A673 (cell line): ENCODE results near the gene MYO1D. TPM values are rescaled to one million over a fixed set of nuclear protein-coding genes. Genes with fewer than 3 reads are reported as not detected.
A peak's percentile ranks its signal among the peaks of the same experiment; 100 is the strongest.

Experiments
- BruUV-seq: library from RNA; stranded (reverse); fragments of 400-500 nt; replicated peaks from 2 replicates; lab custom pipeline; 2021; lab: Mats Ljungman, UMichigan
- CTCF ChIA-PET: fragments of 300-600 bp; sonication (Branson Sonifier 250); formaldehyde crosslinking; loops from one replicate; lab custom pipeline; 2022; ENCODE audit warnings: antibody characterized with exemption; lab: Charles Lee
- POLR2A ChIA-PET: fragments of 300-600 bp; sonication (Branson Sonifier 250); formaldehyde crosslinking; loops from one replicate; lab custom pipeline; 2022; ENCODE audit warnings: antibody characterized with exemption; ENCODE audit not compliant: low non-redundant PET; lab: Charles Lee
- DNase-seq: peaks from one replicate; pipeline ENCODE4 v3.0.0-alpha.2; 2015; ENCODE audit warnings: low spot score
- H3K27ac ChIP-seq: fragments of 200-600 bp; sonication (generic); 2 replicates; pipeline ENCODE4 v1.5.1; 2016; ENCODE audit warnings: mixed run types, low read depth, mild to moderate bottlenecking, mixed read lengths, antibody characterized with exemption, low read length; ENCODE audit not compliant: poor library complexity, severe bottlenecking
- H3K27me3 ChIP-seq: fragments of 200-600 bp; sonication (generic); replicated peaks from 2 replicates; pipeline ENCODE4 v1.6.1; 2017; ENCODE audit warnings: mixed run types, low read depth, mild to moderate bottlenecking, mixed read lengths, antibody characterized with exemption, low read length; ENCODE audit not compliant: insufficient read depth, poor library complexity
- H3K36me3 ChIP-seq: fragments of 200-600 bp; sonication (generic); 2 replicates; pipeline ENCODE4 v1.6.1; 2016; ENCODE audit warnings: mixed run types, mild to moderate bottlenecking, mixed read lengths, antibody characterized with exemption, low read length; ENCODE audit not compliant: insufficient read depth, poor library complexity, severe bottlenecking
- H3K4me1 ChIP-seq: fragments of 200-600 bp; sonication (generic); 2 replicates; pipeline ENCODE4 v1.6.1; 2017; ENCODE audit warnings: mixed run types, mild to moderate bottlenecking, mixed read lengths, antibody characterized with exemption, low read length; ENCODE audit not compliant: insufficient read depth, poor library complexity, severe bottlenecking
- H3K4me3 ChIP-seq: fragments of 200-600 bp; sonication (generic); 2 replicates; pipeline ENCODE4 v1.5.1; 2016; ENCODE audit warnings: low read depth, mixed run types, mild to moderate bottlenecking, mixed read lengths, low read length; ENCODE audit not compliant: poor library complexity, severe bottlenecking
- H3K9me3 ChIP-seq: fragments of 200-600 bp; sonication (generic); 2 replicates; pipeline ENCODE4 v1.6.1; 2016; ENCODE audit warnings: mixed run types, low read depth, mild to moderate bottlenecking, mixed read lengths, antibody characterized with exemption, low read length; ENCODE audit not compliant: poor library complexity, severe bottlenecking
- CTCF ChIP-seq: fragments of 300-800, 200-600 bp; sonication (generic); conservative IDR thresholded peaks from 2 replicates; pipeline ENCODE4 v1.5.1; 2017; ENCODE audit warnings: low read depth, mild to moderate bottlenecking, antibody characterized with exemption, low read length, moderate library complexity, mixed read lengths
- EZH2 ChIP-seq: fragments of 200-600 bp; sonication (generic); IDR thresholded peaks from 2 replicates; pipeline ENCODE4 v1.6.1; 2017; ENCODE audit warnings: borderline replicate concordance, low read depth, mild to moderate bottlenecking, mixed read lengths, antibody characterized with exemption, low read length; ENCODE audit not compliant: poor library complexity, severe bottlenecking
- intact Hi-C: fragments of 100-400 bp; cut with micrococcal nuclease; formaldehyde crosslinking; loops from one replicate; pipeline ENCODE4 v1.10.0; 2022; ENCODE audit not compliant: unreplicated experiment
- total RNA-seq: library from RNA; stranded (reverse); gene quantifications from 2 replicates; pipeline ENCODE4 v1.2.3, GENCODE V29; 2021

Gene MYO1D
- total RNA-seq, 1 experiment from 2014 or later: 10.4 TPM

DNA sequence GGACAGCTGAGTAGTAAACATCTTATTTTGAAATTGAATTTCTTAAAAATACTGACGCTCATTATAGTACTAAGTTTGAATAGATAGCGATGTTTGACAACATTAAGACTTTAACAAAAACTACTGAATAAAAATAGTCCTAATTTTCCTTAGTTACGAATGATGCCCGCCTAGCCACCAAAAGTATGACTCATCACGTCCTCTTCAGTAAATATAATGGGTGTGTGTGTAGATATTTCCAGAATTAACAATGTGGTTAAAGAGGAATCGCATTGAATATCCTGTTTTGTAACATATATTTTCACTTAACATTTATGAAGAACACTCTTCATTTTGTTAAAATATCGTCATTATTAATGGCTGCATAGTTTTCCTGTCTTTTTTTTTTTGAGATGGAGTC lies 187.6 kb downstream of the MYO1D start:
- Histone ChIP-seq H3K4me1 (no peaks in the 10 kb centered on the region), H3K9me3 (no peaks in the 10 kb centered on the region), H3K27ac (no peak overlapping the region), H3K4me3 (no peak overlapping the region), H3K27me3 (no peaks in the 10 kb centered on the region), H3K36me3 (no peaks in the 10 kb centered on the region)
- TF ChIP-seq EZH2 (no peak), CTCF (no peak)
- BruUV-seq: no TSS peak
- POLR2A ChIA-PET: no interaction called here
- CTCF ChIA-PET: no interaction called here
- intact Hi-C loops: no loop called here
- DNase-seq: peak; percentile 0

- no peaks in the 10 kb centered on the region for H3K9me3 ChIP-seq
- ChIA-PET CTCF (no interaction called here), POLR2A (no interaction called here)
- intact Hi-C loops: no loop called here
- no peak overlapping the region for H3K4me3 ChIP-seq
- no peak for DNase-seq
- no peak overlapping the region for H3K27ac ChIP-seq
- no peaks in the 10 kb centered on the region for H3K27me3 ChIP-seq
- no TSS peak for BruUV-seq
- no peaks in the 10 kb centered on the region for H3K4me1 ChIP-seq
- no peak for TF ChIP-seq EZH2
- TF ChIP-seq CTCF: no peak
- no peaks in the 10 kb centered on the region for H3K36me3 ChIP-seq
These were observed 188.7 kb downstream of the MYO1D start for GRCh38 chr17:32688221-32688620.

DNA sequence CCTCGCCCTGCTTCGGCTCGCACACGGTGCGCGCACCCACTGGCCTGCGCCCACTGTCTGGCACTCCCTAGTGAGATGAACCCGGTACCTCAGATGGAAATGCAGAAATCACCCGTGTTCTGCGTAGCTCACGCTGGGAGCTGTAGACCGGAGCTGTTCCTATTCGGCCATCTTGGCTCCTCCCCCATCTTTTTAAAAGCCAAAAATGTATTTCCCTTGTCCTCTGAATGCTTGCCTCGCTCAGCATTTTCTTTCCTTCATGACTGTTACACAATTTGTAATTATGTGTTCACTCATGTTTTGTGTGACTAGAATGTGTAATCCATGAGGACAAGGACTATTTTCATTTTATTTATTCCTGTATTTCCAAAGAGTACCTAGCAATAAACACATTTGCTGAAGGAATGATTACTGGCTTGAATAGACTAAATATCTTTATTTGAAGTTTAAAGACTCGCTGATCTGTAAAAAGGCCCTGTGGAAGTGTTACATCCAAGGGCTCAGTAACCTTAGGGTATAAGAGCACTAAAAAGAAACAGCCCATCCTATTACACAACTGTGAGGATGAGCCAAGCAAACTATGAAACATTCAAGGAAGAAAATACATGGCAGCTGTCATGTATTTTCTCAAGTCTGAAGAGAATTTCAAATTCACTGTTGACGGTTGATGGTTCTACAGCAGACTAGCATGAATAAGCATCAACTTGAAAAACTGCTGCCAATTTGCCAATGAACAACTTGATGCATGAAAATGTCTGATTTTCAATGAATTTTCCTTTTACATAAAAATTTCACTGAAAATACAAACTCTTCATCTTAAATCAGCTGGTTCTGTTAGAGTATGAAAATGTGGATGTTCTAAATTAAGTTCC lies 192.6 kb downstream of the MYO1D start:
- Histone ChIP-seq H3K9me3 (no peaks in the 10 kb centered on the region), H3K27me3 (no peaks in the 10 kb centered on the region), H3K27ac (no peak overlapping the region), H3K4me1 (no peaks in the 10 kb centered on the region), H3K36me3 (no peaks in the 10 kb centered on the region), H3K4me3 (no peak overlapping the region)
- DNase-seq: no peak
- BruUV-seq: no TSS peak
- intact Hi-C loops: no loop called here
- no peak for TF ChIP-seq EZH2
- TF ChIP-seq CTCF: no peak
- CTCF ChIA-PET: no interaction called here
- POLR2A ChIA-PET: no interaction called here
